Tibial artery (tissue), 4 donors: ENCODE results near the gene IL1RAPL2.

Source experiments
- DNase-seq, 2 donors: peaks; one replicate each; pipeline ENCODE4 v3.0.0-alpha.2; 2019
- H3K27ac ChIP-seq, 2 donors: fragments of 200-600 bp; sonication (generic) in 1 of 2; 1 replicate in 1 of 2; 2 replicates in 1 of 2; pipeline ENCODE4 v1.5.1; 2018 to 2019; ENCODE audit warnings: mild to moderate bottlenecking in 1 of 2
- H3K27me3 ChIP-seq, 2 donors: fragments of 200-600 bp; sonication (generic) in 1 of 2; one replicate each; pipeline versions ENCODE4 v1.5.1 to v1.6.0; 2016 to 2019
- H3K36me3 ChIP-seq, 3 donors: fragments of 200-600 bp; sonication (generic) in 2 of 3; one replicate each; pipeline ENCODE4 v1.5.1; 2016 to 2019; ENCODE audit warnings: mild to moderate bottlenecking in 2 of 3
- H3K4me1 ChIP-seq, 4 donors: fragments of 200-600 bp; sonication (generic) in 2 of 4; 1 replicate in 3 of 4; 2 replicates in 1 of 4; pipeline ENCODE4 v1.5.1; 2016 to 2019
- H3K4me3 ChIP-seq, 2 donors: fragments of 200-600 bp; sonication (generic) in 1 of 2; 1 replicate in 1 of 2; 2 replicates in 1 of 2; pipeline ENCODE4 v1.5.1; 2018 to 2019; ENCODE audit warnings: mild to moderate bottlenecking in 2 of 2
- H3K9me3 ChIP-seq, 3 donors: fragments of 200-600 bp; sonication (generic) in 1 of 3; one replicate each; pipeline ENCODE4 v1.5.1; 2016 to 2019
- intact Hi-C: fragments of 100-400 bp; cut with DNase I; formaldehyde crosslinking; loops from one replicate; pipeline ENCODE4 v1.15.0; 2023; ENCODE audit warnings: low total_unique reads
- TF ChIP-seq, protein P1 (sequence below), 2 experiments: fragments of 200-600 bp in 1 of 2; fragments of 450-650 bp in 1 of 2; IDR thresholded peaks; one replicate each; pipeline ENCODE4 v1.5.1; 2017 to 2019; ENCODE audit warnings: antibody characterized with exemption in 2 of 2, mild to moderate bottlenecking in 1 of 2, moderate library complexity in 1 of 2

The IL1RAPL2 gene

DNA sequence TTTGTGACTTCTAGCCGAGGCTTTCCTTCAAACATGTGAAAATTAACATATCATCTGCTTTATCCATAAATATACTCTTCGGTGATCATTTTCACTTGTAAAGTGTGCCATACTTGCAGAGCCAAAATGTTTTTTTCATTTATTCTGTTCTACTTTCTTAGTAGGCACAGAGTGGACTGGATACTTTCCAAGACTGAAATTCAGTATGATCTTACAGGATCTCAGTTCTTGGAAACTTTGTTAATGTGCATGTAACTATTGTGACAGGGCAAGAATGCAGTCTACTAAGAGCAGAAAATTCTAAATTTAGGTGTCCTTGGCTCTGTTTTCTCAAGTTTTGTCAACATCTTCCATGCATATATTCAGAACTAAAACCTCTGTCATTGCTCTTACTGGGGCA lies 369.6 kb downstream of the IL1RAPL2 start:
- no peaks in the 10 kb centered on the region for H3K9me3 ChIP-seq
- H3K4me1 ChIP-seq = no peaks in the 10 kb centered on the region
- intact Hi-C loops = no loop called here
- no peaks in the 10 kb centered on the region for H3K27me3 ChIP-seq
- DNase-seq = no peak
- TF ChIP-seq, protein P1, sequence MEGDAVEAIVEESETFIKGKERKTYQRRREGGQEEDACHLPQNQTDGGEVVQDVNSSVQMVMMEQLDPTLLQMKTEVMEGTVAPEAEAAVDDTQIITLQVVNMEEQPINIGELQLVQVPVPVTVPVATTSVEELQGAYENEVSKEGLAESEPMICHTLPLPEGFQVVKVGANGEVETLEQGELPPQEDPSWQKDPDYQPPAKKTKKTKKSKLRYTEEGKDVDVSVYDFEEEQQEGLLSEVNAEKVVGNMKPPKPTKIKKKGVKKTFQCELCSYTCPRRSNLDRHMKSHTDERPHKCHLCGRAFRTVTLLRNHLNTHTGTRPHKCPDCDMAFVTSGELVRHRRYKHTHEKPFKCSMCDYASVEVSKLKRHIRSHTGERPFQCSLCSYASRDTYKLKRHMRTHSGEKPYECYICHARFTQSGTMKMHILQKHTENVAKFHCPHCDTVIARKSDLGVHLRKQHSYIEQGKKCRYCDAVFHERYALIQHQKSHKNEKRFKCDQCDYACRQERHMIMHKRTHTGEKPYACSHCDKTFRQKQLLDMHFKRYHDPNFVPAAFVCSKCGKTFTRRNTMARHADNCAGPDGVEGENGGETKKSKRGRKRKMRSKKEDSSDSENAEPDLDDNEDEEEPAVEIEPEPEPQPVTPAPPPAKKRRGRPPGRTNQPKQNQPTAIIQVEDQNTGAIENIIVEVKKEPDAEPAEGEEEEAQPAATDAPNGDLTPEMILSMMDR (IDR thresholded peaks at IDR 0.05) = no peak
- H3K27ac ChIP-seq = no peak overlapping the region
- H3K4me3 ChIP-seq = no peak overlapping the region
- no peaks in the 10 kb centered on the region for H3K36me3 ChIP-seq

DNA sequence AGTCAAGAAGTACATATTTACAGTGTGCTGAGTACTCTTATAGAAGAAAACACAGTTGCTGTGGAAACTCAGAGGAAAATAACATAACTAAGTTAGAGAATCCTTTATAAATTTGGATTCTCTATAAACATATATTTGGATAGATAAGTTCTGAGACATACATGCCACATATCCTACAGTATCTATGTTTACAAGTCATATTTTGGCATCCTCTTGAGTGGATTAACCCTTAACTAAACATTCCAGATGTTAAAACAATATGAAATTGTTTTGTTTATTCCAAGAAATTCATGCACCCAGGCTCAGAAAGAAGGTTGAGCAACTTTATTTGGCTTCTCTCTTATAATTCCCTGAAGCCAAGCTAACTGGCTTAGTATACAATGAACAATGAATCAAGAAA lies 387.3 kb downstream of the IL1RAPL2 start:
- TF ChIP-seq, protein P1 (IDR thresholded peaks at IDR 0.05) = no peak
- Histone ChIP-seq H3K36me3 (no peaks in the 10 kb centered on the region), H3K4me1 (no peaks in the 10 kb centered on the region), H3K4me3 (no peak overlapping the region), H3K9me3 (no peaks in the 10 kb centered on the region), H3K27ac (no peak overlapping the region), H3K27me3 (no peaks in the 10 kb centered on the region)
- intact Hi-C loops = no loop called here
- DNase-seq = no peak

DNA sequence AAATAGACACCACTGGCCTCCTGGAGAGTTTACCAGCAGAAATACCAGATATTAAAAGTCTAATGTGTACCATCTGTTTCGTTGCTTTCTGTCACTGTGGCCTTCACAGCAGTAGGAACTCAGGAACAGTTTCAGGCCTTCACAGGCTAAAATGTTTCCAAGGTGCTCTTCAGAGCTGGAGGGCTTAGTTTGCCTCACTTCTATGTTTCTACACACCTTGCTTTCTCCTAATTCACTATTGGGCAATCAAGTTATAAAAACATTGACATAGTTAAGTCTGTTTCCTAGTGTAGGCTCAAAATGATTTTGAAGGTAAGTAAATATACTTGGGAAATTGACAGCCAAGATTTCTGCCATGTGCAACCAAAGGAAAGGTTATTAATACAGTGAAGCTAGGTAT lies 395.9 kb downstream of the IL1RAPL2 start:
- no peak for DNase-seq
- no peaks in the 10 kb centered on the region for H3K27me3 ChIP-seq
- no peaks in the 10 kb centered on the region for H3K9me3 ChIP-seq
- H3K27ac ChIP-seq = no peak overlapping the region
- H3K4me1 ChIP-seq = no peaks in the 10 kb centered on the region
- no peaks in the 10 kb centered on the region for H3K36me3 ChIP-seq
- TF ChIP-seq, protein P1 (IDR thresholded peaks at IDR 0.05) = no peak
- intact Hi-C loops = no loop called here
- H3K4me3 ChIP-seq = no peak overlapping the region

DNA sequence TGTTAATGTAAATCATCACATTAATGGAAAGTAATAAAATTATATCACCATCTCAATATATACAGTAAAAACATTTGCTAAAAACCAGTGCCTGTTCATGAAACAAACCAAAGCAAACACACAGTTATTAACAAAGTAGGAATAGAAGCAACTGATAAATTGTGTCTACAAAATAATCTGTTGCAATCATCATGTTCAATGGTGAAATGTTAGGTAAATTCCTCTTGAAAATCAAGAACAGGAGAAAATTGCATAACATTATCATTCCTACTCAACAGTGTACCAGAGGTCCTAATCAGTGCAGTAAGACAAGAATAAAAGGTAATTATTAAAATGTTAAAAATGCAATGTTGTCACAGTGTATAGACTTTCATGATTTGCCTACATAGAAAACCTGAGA lies 402.2 kb downstream of the IL1RAPL2 start:
- H3K27me3 ChIP-seq = no peaks in the 10 kb centered on the region
- no peaks in the 10 kb centered on the region for H3K9me3 ChIP-seq
- H3K36me3 ChIP-seq = no peaks in the 10 kb centered on the region
- no peak for DNase-seq
- intact Hi-C loops = no loop called here
- TF ChIP-seq, protein P1 (IDR thresholded peaks at IDR 0.05) = no peak
- no peak overlapping the region for H3K4me3 ChIP-seq
- H3K4me1 ChIP-seq = no peaks in the 10 kb centered on the region
- no peak overlapping the region for H3K27ac ChIP-seq

DNA sequence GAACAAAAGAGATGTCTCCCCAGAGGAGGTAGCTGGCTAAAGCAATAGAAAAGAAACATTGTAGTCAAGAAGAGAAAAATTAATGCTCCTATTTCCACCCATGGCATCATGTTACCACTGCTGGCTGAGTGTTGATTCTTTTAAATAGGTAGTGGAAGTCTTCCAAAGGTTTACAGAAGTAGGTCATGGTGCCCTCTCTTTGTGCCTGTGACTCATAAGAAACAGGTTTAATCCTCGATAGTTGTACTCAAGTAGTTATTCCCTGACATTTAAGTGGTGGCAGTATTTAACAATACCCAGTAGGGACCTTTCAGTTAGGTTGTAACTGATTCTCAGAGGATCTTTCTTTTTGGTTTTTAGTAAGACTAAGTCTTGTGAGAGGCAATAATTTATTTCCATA lies 406.7 kb downstream of the IL1RAPL2 start:
- intact Hi-C loops = no loop called here
- no peaks in the 10 kb centered on the region for H3K9me3 ChIP-seq
- no peak for DNase-seq
- TF ChIP-seq, protein P1 (IDR thresholded peaks at IDR 0.05) = no peak
- H3K4me1 ChIP-seq = no peaks in the 10 kb centered on the region
- H3K4me3 ChIP-seq = no peak overlapping the region
- H3K27ac ChIP-seq = no peak overlapping the region
- H3K36me3 ChIP-seq = no peaks in the 10 kb centered on the region
- no peaks in the 10 kb centered on the region for H3K27me3 ChIP-seq

DNA sequence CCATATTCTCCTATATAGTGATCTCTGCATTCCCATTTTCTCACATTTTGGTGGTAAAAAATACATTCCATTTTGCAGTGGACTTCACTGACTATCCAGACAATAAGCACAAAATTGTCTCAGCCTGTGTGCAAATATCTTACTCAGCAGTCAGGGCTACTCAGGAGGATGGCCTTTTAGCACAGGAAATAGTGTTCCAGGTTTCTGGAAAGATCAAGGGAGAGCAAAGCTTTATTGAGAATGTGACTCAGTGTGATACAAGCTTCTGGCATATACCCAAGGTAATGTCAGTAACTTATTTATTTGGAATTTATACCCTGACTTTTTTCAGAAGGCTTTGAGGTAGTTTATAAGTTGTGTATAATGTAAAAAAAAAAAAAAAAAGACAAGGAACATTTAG lies 421.1 kb downstream of the IL1RAPL2 start:
- intact Hi-C loops = no loop called here
- H3K27me3 ChIP-seq = no peaks in the 10 kb centered on the region
- no peaks in the 10 kb centered on the region for H3K9me3 ChIP-seq
- no peaks in the 10 kb centered on the region for H3K4me1 ChIP-seq
- no peak for DNase-seq
- H3K36me3 ChIP-seq = no peaks in the 10 kb centered on the region
- TF ChIP-seq, protein P1 (IDR thresholded peaks at IDR 0.05) = no peak
- H3K4me3 ChIP-seq = no peak overlapping the region
- no peak overlapping the region for H3K27ac ChIP-seq
